ENCODE data around the gene PALLD. TPM values are rescaled to one million over a fixed set of nuclear protein-coding genes. Genes with fewer than 3 reads are reported as not detected.

The PALLD gene
- total RNA-seq, 1 donor from 2014 or later = 396 TPM

DNA sequence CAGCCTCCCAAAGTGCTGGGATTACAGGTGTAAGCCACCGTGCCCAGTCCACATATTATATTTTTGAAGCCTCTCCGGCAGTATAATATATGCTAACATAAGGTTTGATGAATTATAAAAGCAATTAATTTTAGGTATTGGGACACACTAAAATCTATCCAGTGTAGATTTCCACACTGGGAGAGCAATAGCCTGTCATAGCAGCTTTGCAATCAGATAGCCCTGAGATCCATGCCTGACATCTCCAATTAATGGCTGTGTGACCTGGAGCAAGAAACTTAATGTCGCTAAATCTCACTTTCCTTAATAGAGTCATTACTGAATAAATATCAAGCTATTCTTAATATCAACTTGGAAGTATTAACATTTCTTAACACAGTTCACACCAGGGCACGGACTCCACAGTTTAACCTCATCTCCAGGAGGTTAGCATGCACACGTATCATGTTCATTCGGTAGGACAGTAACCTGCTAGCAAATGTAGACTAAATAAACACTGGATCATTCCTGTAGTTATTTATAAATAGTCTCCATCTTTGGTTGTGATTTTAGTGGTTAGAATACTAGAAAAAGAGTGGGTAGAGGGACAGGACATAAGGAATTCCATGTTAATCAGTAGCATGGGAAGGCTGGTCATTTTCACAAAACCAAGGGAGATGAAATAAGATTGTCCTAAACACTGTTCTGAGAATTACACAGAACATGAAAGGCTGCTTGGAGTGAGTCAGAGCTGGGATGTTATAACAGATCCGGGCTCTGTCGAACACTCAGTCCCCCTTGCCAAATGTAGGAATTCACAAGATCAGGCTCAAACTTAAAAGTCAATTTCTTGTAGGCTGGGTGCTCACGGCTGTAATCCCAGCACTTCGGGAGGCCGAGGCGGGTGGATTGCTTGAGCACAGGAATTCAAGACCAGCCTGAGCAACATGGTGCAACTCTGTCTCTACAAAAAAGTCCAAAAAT is 254.7 kb downstream of the PALLD start:
- DNase-seq (ENCODE audit: extremely low spot score, unreplicated experiment) = no peak
- Mint-ChIP-seq H3K4me1 (ENCODE audit: unreplicated experiment) (peaks cover 35% of the 10 kb centered on the region), H3K9me3 (ENCODE audit: unreplicated experiment) (no peaks in the 10 kb centered on the region), H3K27ac (ENCODE audit: unreplicated experiment) (peak overlapping the region; percentile 63), H3K36me3 (ENCODE audit: unreplicated experiment) (peaks cover 41% of the 10 kb centered on the region), H3K4me3 (ENCODE audit: unreplicated experiment) (no peak overlapping the region), H3K27me3 (ENCODE audit: unreplicated experiment) (no peaks in the 10 kb centered on the region)
- TF ChIP-seq, protein P1, sequence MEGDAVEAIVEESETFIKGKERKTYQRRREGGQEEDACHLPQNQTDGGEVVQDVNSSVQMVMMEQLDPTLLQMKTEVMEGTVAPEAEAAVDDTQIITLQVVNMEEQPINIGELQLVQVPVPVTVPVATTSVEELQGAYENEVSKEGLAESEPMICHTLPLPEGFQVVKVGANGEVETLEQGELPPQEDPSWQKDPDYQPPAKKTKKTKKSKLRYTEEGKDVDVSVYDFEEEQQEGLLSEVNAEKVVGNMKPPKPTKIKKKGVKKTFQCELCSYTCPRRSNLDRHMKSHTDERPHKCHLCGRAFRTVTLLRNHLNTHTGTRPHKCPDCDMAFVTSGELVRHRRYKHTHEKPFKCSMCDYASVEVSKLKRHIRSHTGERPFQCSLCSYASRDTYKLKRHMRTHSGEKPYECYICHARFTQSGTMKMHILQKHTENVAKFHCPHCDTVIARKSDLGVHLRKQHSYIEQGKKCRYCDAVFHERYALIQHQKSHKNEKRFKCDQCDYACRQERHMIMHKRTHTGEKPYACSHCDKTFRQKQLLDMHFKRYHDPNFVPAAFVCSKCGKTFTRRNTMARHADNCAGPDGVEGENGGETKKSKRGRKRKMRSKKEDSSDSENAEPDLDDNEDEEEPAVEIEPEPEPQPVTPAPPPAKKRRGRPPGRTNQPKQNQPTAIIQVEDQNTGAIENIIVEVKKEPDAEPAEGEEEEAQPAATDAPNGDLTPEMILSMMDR (IDR thresholded peaks at IDR 0.05) = no peak

DNA sequence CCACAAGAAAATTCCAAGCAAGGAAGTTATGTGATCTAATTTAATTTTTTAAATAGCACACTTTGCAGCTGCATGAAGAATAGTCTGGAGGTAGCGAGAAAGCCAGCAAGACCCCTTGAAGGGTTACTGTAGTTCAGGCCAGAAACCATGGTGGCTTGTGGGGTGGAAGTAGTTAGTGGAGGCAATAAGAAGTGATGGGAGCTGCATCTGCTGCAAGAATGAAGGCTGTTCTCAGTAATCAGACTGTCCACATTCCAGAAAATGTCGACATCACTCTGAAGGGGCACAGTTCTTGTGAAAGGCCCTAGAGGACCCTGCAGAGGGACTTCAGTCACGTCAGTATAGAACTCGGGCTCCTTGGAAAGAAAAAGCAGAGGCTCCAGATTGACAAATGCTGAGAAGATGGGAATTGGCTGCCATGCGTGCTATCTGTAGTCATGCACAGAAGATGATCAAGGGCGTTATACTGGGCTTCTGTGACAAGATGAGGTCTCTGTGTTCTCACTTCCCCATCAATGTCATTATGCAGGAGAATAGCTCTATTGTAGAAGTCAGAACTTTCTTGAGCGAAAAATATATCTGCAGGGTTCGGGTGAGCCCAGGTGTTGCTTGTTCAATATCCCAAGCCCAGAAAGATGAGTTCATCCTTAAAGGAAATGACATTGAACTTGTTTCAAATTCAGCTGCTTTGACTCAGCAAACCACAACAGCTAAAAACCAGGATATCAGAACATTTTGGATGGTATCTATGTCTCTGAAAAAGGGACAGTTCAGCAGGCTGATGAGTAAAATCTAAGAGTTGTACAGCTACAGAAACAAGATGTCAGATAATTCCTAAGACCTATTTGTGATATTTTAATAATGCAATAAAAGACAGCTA is 259.0 kb downstream of the PALLD start:
- no peaks in the 10 kb centered on the region for H3K27me3 Mint-ChIP-seq (ENCODE audit: unreplicated experiment)
- H3K36me3 Mint-ChIP-seq (ENCODE audit: unreplicated experiment) = peaks cover 38% of the 10 kb centered on the region
- peak overlapping the region; percentile 93 for H3K27ac Mint-ChIP-seq (ENCODE audit: unreplicated experiment)
- H3K4me3 Mint-ChIP-seq (ENCODE audit: unreplicated experiment) = no peak overlapping the region
- TF ChIP-seq, protein P1 (IDR thresholded peaks at IDR 0.05) = no peak
- no peak for DNase-seq (ENCODE audit: extremely low spot score, unreplicated experiment)
- peaks cover 65% of the 10 kb centered on the region for H3K4me1 Mint-ChIP-seq (ENCODE audit: unreplicated experiment)
- H3K9me3 Mint-ChIP-seq (ENCODE audit: unreplicated experiment) = no peaks in the 10 kb centered on the region

DNA sequence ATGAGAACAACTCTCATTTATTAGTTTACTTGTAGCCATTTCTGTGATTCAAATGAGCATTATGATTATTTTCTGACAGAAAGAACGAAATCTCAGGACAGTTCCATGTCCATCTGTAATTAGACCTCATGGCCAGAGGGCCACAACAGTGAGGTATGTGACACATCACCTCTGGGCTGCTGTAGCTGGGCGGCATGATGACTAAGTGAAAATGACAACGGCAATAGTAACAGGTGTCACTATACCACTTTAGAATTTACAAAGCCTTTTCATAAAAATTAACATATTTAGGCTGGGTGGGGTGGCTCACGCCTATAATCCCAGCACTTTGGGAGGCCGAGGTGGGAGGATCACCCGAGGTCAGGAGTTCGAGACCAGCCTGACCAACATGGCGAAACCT is 260.6 kb downstream of the PALLD start:
- peaks cover 55% of the 10 kb centered on the region for H3K4me1 Mint-ChIP-seq (ENCODE audit: unreplicated experiment)
- TF ChIP-seq, protein P1 (IDR thresholded peaks at IDR 0.05) = no peak

DNA sequence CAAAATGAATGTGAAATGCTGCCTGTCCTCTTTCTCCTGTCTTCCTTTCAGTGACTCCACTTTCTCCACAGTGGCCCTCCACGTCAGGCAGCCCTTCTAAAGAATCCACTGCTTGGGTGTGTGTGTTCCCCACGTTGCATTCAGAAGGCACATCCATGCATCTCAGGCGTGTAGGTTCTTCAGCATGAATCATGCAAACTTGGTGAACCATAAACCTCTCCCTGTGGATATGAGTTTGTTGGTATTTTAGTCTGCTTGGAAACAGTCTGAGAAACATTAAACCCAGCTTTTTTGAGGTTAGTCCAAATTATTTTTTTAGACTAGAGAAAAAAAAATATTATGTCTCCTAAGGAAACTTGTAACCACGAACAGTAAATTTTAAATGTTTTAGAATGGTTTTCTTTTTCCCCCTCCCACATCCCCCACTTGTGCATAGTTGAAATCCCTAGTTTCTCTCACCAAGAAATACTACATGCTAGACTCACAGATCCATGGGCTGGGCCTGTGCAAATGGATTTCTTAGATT is 261.6 kb downstream of the PALLD start:
- Mint-ChIP-seq H3K27me3 (ENCODE audit: unreplicated experiment) (no peaks in the 10 kb centered on the region), H3K27ac (ENCODE audit: unreplicated experiment) (peak overlapping the region; percentile 93), H3K4me3 (ENCODE audit: unreplicated experiment) (peak overlapping the region; percentile 54), H3K4me1 (ENCODE audit: unreplicated experiment) (peaks cover 54% of the 10 kb centered on the region), H3K9me3 (ENCODE audit: unreplicated experiment) (no peaks in the 10 kb centered on the region), H3K36me3 (ENCODE audit: unreplicated experiment) (peaks cover 45% of the 10 kb centered on the region)
- DNase-seq (ENCODE audit: extremely low spot score, unreplicated experiment) = no peak
- TF ChIP-seq, protein P1 (IDR thresholded peaks at IDR 0.05) = no peak

More for the DNA sequence above, 260.6 kb downstream of the PALLD start:
- Mint-ChIP-seq H3K36me3 (ENCODE audit: unreplicated experiment) (peaks cover 39% of the 10 kb centered on the region), H3K9me3 (ENCODE audit: unreplicated experiment) (no peaks in the 10 kb centered on the region), H3K27ac (ENCODE audit: unreplicated experiment) (peak overlapping the region; percentile 93), H3K4me3 (ENCODE audit: unreplicated experiment) (no peak overlapping the region), H3K27me3 (ENCODE audit: unreplicated experiment) (no peaks in the 10 kb centered on the region)
- no peak for DNase-seq (ENCODE audit: extremely low spot score, unreplicated experiment)

Data from osteocyte (in vitro differentiated cells).